Activated CD4-positive, alpha-beta T cell treated with anti-CD3 and anti-CD28 coated beads, Interleukin-2, amount 10 ng/mL, durations not matched to agents 7 days and 5 days (primary cell): ENCODE data around the gene LITAFD. TPM values are rescaled to one million over a fixed set of nuclear protein-coding genes. Genes with fewer than 3 reads are reported as not detected.

Experiments used
- CTCF ChIA-PET: fragments of 350-600 bp; sonication (Branson Sonifier 250); formaldehyde crosslinking; loops from one replicate; lab custom pipeline; 2021; ENCODE audit warnings: antibody characterized with exemption; lab: Charles Lee
- POLR2A ChIA-PET: fragments of 350-600 bp; sonication (Branson Sonifier 250); formaldehyde crosslinking; loops from one replicate; lab custom pipeline; 2021; ENCODE audit warnings: antibody characterized with exemption; lab: Charles Lee
- DNase-seq: peaks from one replicate; pipeline ENCODE4 v3.0.0-alpha.2; 2020
- H3K27ac Mint-ChIP-seq: one replicate; pipeline ENCODE4 v1.8.0; 2021; ENCODE audit warnings: mild to moderate bottlenecking, moderate library complexity, mixed read lengths
- H3K27me3 Mint-ChIP-seq: one replicate; pipeline ENCODE4 v1.8.0; 2021; ENCODE audit warnings: mixed read lengths
- H3K36me3 Mint-ChIP-seq: one replicate; pipeline ENCODE4 v1.8.0; 2021; ENCODE audit warnings: low read depth, mixed read lengths
- H3K4me1 Mint-ChIP-seq: one replicate; pipeline ENCODE4 v1.8.0; 2021; ENCODE audit warnings: mixed read lengths
- H3K4me3 Mint-ChIP-seq: one replicate; pipeline ENCODE4 v1.8.0; 2021; ENCODE audit warnings: mild to moderate bottlenecking, moderate library complexity, mixed read lengths
- H3K9me3 Mint-ChIP-seq: one replicate; pipeline ENCODE4 v1.8.0; 2021; ENCODE audit warnings: mixed read lengths
- total RNA-seq, 2 experiments: library from RNA; stranded (reverse); gene quantifications; one replicate each; pipeline ENCODE4 v1.2.3, GENCODE V29; 2021

LITAFD gene
- total RNA-seq, 2 experiments from 2014 or later = not detected

- Mint-ChIP-seq H3K27me3 (peaks cover 5% of the 10 kb centered on the region), H3K9me3 (no peaks in the 10 kb centered on the region), H3K27ac (no peak overlapping the region), H3K4me3 (no peak overlapping the region), H3K4me1 (peaks cover 16% of the 10 kb centered on the region), H3K36me3 (no peaks in the 10 kb centered on the region)
- DNase-seq = no peak
- ChIA-PET POLR2A (interaction anchor here (0.7 kb wide), 1 partner anchor 224 kb away, joined by 3 read pairs; no protein-coding TSS in a partner anchor), CTCF (interaction anchor here (0.7 to 3.6 kb wide), 15 partner anchors 9 to 400 kb away, joined by 3 to 17 read pairs (median 4); partner anchors contain the start of gene CARHSP1)
Observed at GRCh38 chr16:8880839-8881510, 1.2 kb upstream of the LITAFD start.

GRCh38 chr16:8882725-8883377 lies 700 bp downstream of the LITAFD start:
- no peak overlapping the region for H3K27ac Mint-ChIP-seq
- POLR2A ChIA-PET = no interaction called here
- peaks cover 6% of the 10 kb centered on the region for H3K27me3 Mint-ChIP-seq
- CTCF ChIA-PET = interaction anchor here (0.6 to 1.0 kb wide), 3 partner anchors 10 to 316 kb away, joined by 3 to 6 read pairs (median 3); no protein-coding TSS in a partner anchor
- no peak for DNase-seq
- no peaks in the 10 kb centered on the region for H3K36me3 Mint-ChIP-seq
- H3K9me3 Mint-ChIP-seq = no peaks in the 10 kb centered on the region
- H3K4me3 Mint-ChIP-seq = no peak overlapping the region
- H3K4me1 Mint-ChIP-seq = peaks cover 15% of the 10 kb centered on the region

- H3K4me3 Mint-ChIP-seq = no peak overlapping the region
- no peaks in the 10 kb centered on the region for H3K4me1 Mint-ChIP-seq
- no peaks in the 10 kb centered on the region for H3K9me3 Mint-ChIP-seq
- no peak for DNase-seq
- ChIA-PET POLR2A (no interaction called here), CTCF (interaction anchor here (1.0 to 1.4 kb wide), 2 partner anchors 12 to 19 kb away, joined by 3 to 4 read pairs; no protein-coding TSS in a partner anchor)
- peaks cover 11% of the 10 kb centered on the region for H3K36me3 Mint-ChIP-seq
- peak overlapping the region; percentile 68 for H3K27ac Mint-ChIP-seq
- H3K27me3 Mint-ChIP-seq = peaks cover 6% of the 10 kb centered on the region
Observed at GRCh38 chr16:8885674-8886592, 3.8 kb downstream of the LITAFD start.

GRCh38 chr16:8886593-8887430 lies 4.7 kb downstream of the LITAFD start:
- CTCF ChIA-PET = interaction anchor here (0.6 to 1.4 kb wide), 3 partner anchors 8 to 18 kb away, joined by 3 to 4 read pairs (median 3); no protein-coding TSS in a partner anchor
- no peak overlapping the region for H3K4me3 Mint-ChIP-seq
- POLR2A ChIA-PET = no interaction called here
- no peak for DNase-seq
- H3K9me3 Mint-ChIP-seq = no peaks in the 10 kb centered on the region
- H3K27me3 Mint-ChIP-seq = peaks cover 6% of the 10 kb centered on the region
- H3K4me1 Mint-ChIP-seq = no peaks in the 10 kb centered on the region
- no peak overlapping the region for H3K27ac Mint-ChIP-seq
- peaks cover 17% of the 10 kb centered on the region for H3K36me3 Mint-ChIP-seq

- no peaks in the 10 kb centered on the region for H3K9me3 Mint-ChIP-seq
Observed at GRCh38 chr16:8887431-8887765, 5.2 kb downstream of the LITAFD start.

GRCh38 chr16:8887952-8888560 lies 5.9 kb downstream of the LITAFD start:
- peaks cover 17% of the 10 kb centered on the region for H3K36me3 Mint-ChIP-seq
- ChIA-PET CTCF (no interaction called here), POLR2A (no interaction called here)
- no peaks in the 10 kb centered on the region for H3K4me1 Mint-ChIP-seq
- H3K27me3 Mint-ChIP-seq = peaks cover 6% of the 10 kb centered on the region
- H3K27ac Mint-ChIP-seq = no peak overlapping the region
- H3K9me3 Mint-ChIP-seq = no peaks in the 10 kb centered on the region
- no peak overlapping the region for H3K4me3 Mint-ChIP-seq
- DNase-seq = no peak

More at GRCh38 chr16:8887431-8887765, 5.2 kb downstream of the LITAFD start:
- Mint-ChIP-seq H3K36me3 (peaks cover 17% of the 10 kb centered on the region), H3K4me1 (no peaks in the 10 kb centered on the region), H3K27ac (no peak overlapping the region), H3K4me3 (no peak overlapping the region), H3K27me3 (peaks cover 6% of the 10 kb centered on the region)
- ChIA-PET POLR2A (no interaction called here), CTCF (interaction anchor here (0.6 kb wide), 1 partner anchor 9 kb away, joined by 3 read pairs; no protein-coding TSS in a partner anchor)
- no peak for DNase-seq

- CTCF ChIA-PET = interaction anchor here (0.5 to 2.5 kb wide), 2 partner anchors 10 to 183 kb away, joined by 3 to 17 read pairs; no protein-coding TSS in a partner anchor
- Mint-ChIP-seq H3K4me3 (no peak overlapping the region), H3K36me3 (peaks cover 25% of the 10 kb centered on the region), H3K27ac (no peak overlapping the region), H3K9me3 (no peaks in the 10 kb centered on the region), H3K27me3 (peaks cover 6% of the 10 kb centered on the region), H3K4me1 (no peaks in the 10 kb centered on the region)
- no peak for DNase-seq
- POLR2A ChIA-PET = no interaction called here
Observed at GRCh38 chr16:8888951-8889892, 7.1 kb downstream of the LITAFD start.

GRCh38 chr16:8889893-8890548 lies 7.9 kb downstream of the LITAFD start:
- no peaks in the 10 kb centered on the region for H3K4me1 Mint-ChIP-seq
- no peaks in the 10 kb centered on the region for H3K9me3 Mint-ChIP-seq
- DNase-seq = no peak
- H3K36me3 Mint-ChIP-seq = peaks cover 33% of the 10 kb centered on the region
- no peak overlapping the region for H3K27ac Mint-ChIP-seq
- H3K27me3 Mint-ChIP-seq = peaks cover 6% of the 10 kb centered on the region
- ChIA-PET CTCF (interaction anchor here (0.5 to 2.5 kb wide), 4 partner anchors 10 to 184 kb away, joined by 3 to 17 read pairs (median 3); partner anchors contain the start of gene CARHSP1), POLR2A (no interaction called here)
- H3K4me3 Mint-ChIP-seq = no peak overlapping the region

GRCh38 chr16:8890549-8890921 lies 8.4 kb downstream of the LITAFD start:
- no peak overlapping the region for H3K4me3 Mint-ChIP-seq
- H3K9me3 Mint-ChIP-seq = no peaks in the 10 kb centered on the region
- peak overlapping the region; percentile 10 for H3K27ac Mint-ChIP-seq
- ChIA-PET CTCF (interaction anchor here (0.9 to 2.5 kb wide), 3 partner anchors 10 to 22 kb away, joined by 3 to 17 read pairs (median 3); partner anchors contain the start of gene CARHSP1), POLR2A (no interaction called here)
- H3K27me3 Mint-ChIP-seq = peaks cover 4% of the 10 kb centered on the region
- H3K4me1 Mint-ChIP-seq = no peaks in the 10 kb centered on the region
- no peak for DNase-seq
- peaks cover 38% of the 10 kb centered on the region for H3K36me3 Mint-ChIP-seq

GRCh38 chr16:8892101-8892575 lies 10.0 kb downstream of the LITAFD start:
- Mint-ChIP-seq H3K4me1 (no peaks in the 10 kb centered on the region), H3K27me3 (no peaks in the 10 kb centered on the region), H3K36me3 (peaks cover 46% of the 10 kb centered on the region), H3K4me3 (no peak overlapping the region), H3K27ac (peak overlapping the region; percentile 70), H3K9me3 (no peaks in the 10 kb centered on the region)
- no peak for DNase-seq
- POLR2A ChIA-PET = no interaction called here
- CTCF ChIA-PET = interaction anchor here (1.3 to 1.7 kb wide), 2 partner anchors 9 to 117 kb away, joined by 3 to 5 read pairs; no protein-coding TSS in a partner anchor
